Amniotic epithelial cell (primary cell): ENCODE results near the gene AZGP1.
"Not testable (repeated sequence)": the region's sequence is repeated elsewhere in the genome, so short reads cannot be mapped to it uniquely, and the experiment has no call there.

Experiments
- DNase-seq: peaks from one replicate; pipeline ENCODE4 v3.0.0-alpha.2; 2010; ENCODE audit warnings: low read depth

AZGP1 gene

DNA sequence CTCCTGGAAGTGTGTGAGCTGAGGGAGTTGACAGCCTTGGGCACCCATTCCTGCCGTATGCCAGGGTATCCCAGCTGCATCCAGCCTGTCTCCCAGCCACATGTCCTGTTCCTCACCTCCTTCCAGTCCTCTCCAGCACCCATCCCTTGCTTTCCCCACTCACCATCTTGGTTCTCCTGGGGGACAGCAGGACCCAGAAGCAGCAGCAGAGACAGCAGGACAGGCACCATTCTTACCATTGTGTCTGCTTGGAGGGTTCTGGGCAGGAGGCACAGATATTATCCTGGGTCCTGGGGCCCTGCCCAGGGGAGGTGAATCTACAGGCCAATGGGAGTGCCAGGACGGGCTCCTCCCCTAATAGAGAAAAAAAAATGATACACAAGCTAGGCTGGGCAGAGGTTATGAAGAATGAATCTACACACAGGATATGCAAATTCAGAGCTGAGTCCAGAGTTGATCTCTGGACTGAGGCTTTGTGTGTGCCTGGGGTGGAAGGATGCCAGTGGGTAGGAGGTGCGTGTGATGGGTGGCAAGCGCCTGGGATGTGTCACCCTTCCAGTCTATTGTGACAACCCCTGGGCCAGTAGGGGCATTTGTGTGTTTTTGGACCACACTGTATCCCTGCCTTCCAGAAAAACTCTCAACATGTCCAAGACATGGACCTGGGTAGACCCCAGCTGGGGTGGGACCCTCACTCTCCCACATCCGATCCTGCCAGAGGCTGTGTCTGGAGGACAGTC is at the start of gene AZGP1:
AZGP1 (minus strand) TSS at position 250 of the 740 bp plus-strand sequence; CDS start at position 239, 11 bp downstream.
- DNase-seq = peak; percentile 19

GRCh38 chr7:100024020-100024619 is 48.3 kb upstream of the AZGP1 start:
- DNase-seq = no peak

- no peak for DNase-seq
These were observed 47.7 kb upstream of the AZGP1 start for GRCh38 chr7:100023526-100023925.

- peak; percentile 65 for DNase-seq
These were observed 46.8 kb upstream of the AZGP1 start for GRCh38 chr7:100022621-100023020.

DNA sequence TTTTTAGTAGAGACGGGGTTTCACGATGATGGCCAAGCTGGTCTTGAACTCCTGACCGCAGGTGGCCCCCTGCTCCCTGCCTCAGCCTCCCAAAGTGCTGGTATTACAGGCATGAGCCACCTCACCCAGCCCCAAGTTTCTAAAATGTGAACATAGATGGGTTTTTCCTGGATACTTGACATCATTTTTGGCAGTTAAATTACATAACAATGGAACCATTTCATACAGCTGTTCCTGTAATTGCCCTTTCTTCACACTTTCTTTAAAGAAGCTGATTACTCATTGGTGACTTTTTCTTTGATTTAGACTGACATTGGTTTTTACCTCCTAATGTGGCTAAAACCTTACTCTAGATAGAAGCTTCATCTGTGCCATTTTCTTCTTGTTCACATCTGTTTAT is 45.5 kb upstream of the AZGP1 start:
- no peak for DNase-seq

GRCh38 chr7:100019908-100020307 is 44.1 kb upstream of the AZGP1 start:
- no peak for DNase-seq

DNA sequence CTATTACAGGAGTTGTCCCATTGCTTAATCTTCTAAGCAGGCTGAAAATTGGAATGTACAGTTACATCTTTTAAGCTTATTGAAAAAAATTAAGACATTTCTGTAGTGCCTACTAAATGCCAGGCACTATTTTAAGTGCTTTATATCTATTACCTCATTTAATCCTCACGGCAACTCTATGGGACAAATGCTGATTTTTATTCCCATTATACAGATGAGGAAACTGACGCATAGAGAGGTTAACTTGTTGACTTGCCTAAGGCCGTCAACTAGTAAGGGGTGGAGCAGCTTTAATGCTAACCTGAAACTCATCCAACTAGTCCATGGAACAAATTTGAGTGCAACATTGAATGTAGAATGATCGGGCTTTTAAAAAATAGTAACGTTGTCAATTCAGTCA is 42.0 kb upstream of the AZGP1 start:
- DNase-seq = no peak

GRCh38 chr7:100017300-100017699 is 41.5 kb upstream of the AZGP1 start:
- no peak for DNase-seq

GRCh38 chr7:100016215-100016901 is 40.5 kb upstream of the AZGP1 start:
- DNase-seq = no peak

- DNase-seq = peak; percentile 90
These were observed 39.7 kb upstream of the AZGP1 start, which contains the start of gene ZKSCAN1 for GRCh38 chr7:100015232-100016214. Gene ZKSCAN1, plus strand, starts transcription at chr7:100015596. Its CDS starts 7,911 bp downstream, at chr7:100023507.

DNA sequence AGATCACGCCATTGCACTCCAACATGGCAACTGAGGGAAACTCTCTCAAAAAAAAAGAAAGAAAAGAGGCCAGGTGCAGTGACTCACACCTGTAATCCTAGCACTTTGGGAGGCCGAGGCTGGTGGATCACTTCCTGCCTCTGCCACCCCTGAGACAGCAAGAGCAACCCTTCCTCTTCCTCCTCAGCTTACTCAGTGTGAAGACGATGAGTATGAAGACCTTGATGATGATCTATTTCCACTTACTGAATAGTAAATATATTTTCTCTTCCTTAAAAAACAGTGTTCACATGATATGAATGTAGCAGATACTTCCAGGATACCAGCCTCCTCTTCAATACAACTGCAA is 37.5 kb upstream of the AZGP1 start:
- no peak for DNase-seq

GRCh38 chr7:100012385-100013327 is 36.8 kb upstream of the AZGP1 start:
- DNase-seq = peak; percentile 43

- DNase-seq = no peak
These were observed 35.7 kb upstream of the AZGP1 start for GRCh38 chr7:100011516-100011915.

GRCh38 chr7:100010901-100011300 is 35.1 kb upstream of the AZGP1 start:
- DNase-seq = no peak

DNA sequence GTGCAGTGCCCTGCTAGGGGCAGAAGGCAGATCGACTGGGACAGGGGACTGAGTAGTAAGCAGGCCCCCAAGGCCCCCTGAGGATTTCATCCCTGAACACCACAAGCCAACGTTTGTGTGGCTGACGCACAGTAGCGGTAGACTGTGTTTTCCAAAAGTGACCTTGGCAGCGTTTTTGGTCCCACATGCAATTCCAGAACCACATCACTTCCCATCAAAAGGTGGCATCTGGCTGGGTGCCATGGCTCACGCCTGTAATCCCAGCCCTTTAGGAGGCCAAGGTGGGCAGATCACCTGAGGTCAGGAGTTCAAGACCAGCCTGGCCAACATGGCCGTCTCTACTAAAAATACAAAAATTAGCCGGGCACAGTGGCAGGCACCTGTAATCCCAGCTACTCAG is 34.1 kb upstream of the AZGP1 start:
- DNase-seq = not testable (repeated sequence)

GRCh38 chr7:100008525-100008924 is 32.7 kb upstream of the AZGP1 start:
- no peak for DNase-seq

DNA sequence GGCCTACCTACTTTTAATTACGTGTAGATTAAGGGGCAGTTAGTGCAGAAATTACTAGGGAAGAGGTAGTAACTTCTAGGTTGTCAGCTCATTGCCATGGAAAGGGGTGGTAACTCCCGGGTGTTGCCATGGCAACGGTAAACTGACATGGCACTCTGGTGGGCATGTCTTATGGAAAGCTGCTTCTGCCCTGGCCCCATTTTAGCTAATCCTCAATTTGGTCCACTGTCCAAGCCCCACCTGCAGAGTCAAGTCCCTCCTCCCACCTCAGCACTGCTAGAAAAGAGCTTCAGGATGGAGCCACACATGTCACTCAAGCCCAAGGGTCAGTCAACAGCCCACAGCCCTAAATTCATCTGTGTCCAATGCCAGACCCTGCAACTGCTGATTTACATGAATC is 32.1 kb upstream of the AZGP1 start:
- DNase-seq = no peak

DNA sequence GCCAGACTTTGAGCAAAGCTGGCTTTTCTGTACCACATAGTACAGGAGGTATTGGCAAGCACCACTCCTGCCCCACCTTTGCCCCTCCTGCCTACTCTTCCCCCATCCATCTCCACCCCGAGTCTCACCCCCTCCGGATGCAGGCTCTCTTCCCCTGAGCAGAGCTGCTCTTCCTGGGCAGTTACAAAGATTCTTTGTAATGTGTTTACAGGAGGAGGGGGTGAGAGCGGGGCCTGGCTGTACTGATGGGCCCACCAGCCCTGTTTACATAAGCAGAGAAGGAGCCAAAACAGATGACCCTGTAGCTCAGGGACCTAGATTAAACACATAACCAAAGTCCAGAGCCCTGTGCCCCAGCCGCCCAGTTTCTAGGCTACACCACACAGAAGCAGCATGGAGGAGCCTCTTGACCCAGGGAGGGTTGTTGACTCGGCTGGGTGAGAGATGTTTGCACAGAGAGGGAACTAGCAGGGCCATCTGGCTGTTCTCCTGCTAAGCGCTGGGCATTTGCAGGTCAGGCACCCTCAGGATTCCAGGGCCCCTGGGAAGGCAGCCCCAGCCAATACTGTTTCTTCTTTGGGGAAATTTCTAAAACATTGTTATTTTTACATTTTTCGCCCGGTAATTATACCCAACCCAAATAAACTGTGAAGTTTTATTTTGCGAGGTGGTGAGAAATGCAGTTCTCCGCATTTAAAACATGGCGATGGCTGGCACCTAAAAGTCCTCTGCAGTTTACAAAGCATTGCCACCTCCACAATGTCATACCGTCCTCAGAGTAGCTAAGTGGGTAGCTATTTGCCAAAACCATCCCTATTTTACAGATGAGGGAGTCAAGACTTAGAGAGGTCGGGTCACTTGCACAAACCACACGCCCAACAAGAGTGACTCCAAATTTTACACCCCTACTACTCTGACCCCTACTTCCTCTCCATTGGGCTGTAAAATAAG is 28.2 kb upstream of the AZGP1 start:
- no peak for DNase-seq

DNA sequence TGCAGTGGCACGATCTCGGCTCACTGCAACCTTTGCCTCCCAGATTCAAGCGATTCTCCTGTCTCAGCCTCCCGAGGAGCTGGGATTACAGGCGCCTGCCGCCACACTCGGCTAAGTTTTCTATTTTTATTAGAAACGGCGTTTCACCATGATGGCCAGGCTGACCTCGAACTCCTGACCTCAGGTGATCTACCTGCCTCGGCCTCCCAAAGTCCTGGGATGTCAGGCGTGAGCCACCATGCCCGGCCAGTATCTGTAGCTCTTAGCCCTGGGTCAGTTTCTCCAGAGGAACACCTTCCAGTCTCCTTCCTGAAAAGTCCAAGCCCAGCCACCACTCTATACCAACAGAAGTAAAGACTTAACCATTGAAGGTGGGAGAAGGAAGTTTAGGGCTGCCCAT is 24.4 kb upstream of the AZGP1 start:
- no peak for DNase-seq
